HepG2 (cell line): ENCODE measurements around the gene ZNF19. TPM values are rescaled to one million over a fixed set of nuclear protein-coding genes. Genes with fewer than 3 reads are reported as not detected.

Source experiments
- CREB3 ChIP-seq: sonication (generic); formaldehyde crosslinking; IDR thresholded peaks from 2 replicates; pipeline ENCODE4 v1.5.0; 2020; ENCODE audit warnings: missing genetic modification reagents
- GATAD2A ChIP-seq: IDR thresholded peaks from 2 replicates; pipeline ENCODE4 v1.6.1; 2016
- ONECUT2 ChIP-seq: sonication (generic); formaldehyde crosslinking; IDR thresholded peaks from 2 replicates; pipeline ENCODE4 v1.4.0; 2020; ENCODE audit warnings: missing genetic modification reagents
- PAWR ChIP-seq: sonication (generic); formaldehyde crosslinking; IDR thresholded peaks from 2 replicates; pipeline ENCODE4 v1.4.0; 2020; ENCODE audit warnings: missing genetic modification reagents, mild to moderate bottlenecking, borderline replicate concordance
- POLR2AphosphoS5 ChIP-seq: IDR thresholded peaks from 2 replicates; pipeline ENCODE4 v1.6.1; 2012; ENCODE audit warnings: low read depth, low read length
- PREB ChIP-seq: sonication (generic); formaldehyde crosslinking; IDR thresholded peaks from 2 replicates; pipeline ENCODE4 v1.4.0; 2020; ENCODE audit warnings: missing genetic modification reagents
- RELA ChIP-seq: sonication (generic); formaldehyde crosslinking; IDR thresholded peaks from 2 replicates; pipeline ENCODE4 v1.4.0; 2020; ENCODE audit warnings: missing genetic modification reagents
- SKIL ChIP-seq: sonication (generic); formaldehyde crosslinking; IDR thresholded peaks from 2 replicates; pipeline ENCODE4 v1.8.0; 2022; ENCODE audit warnings: missing genetic modification reagents, mild to moderate bottlenecking, moderate library complexity, borderline replicate concordance
- SMARCE1 ChIP-seq: fragments of 450-650 bp; IDR thresholded peaks from 2 replicates; pipeline ENCODE4 v1.6.1; 2017; ENCODE audit warnings: borderline replicate concordance
- SP5 ChIP-seq: IDR thresholded peaks from 2 replicates; pipeline ENCODE4 v1.6.1; 2016; ENCODE audit warnings: low read depth, borderline replicate concordance
- TOPORS ChIP-seq: sonication (generic); formaldehyde crosslinking; IDR thresholded peaks from 2 replicates; pipeline ENCODE4 v1.8.0; 2023; ENCODE audit warnings: mild to moderate bottlenecking, missing genetic modification reagents
- YY1 ChIP-seq: IDR thresholded peaks from 2 replicates; pipeline ENCODE4 v1.6.1; 2011; ENCODE audit warnings: low read length, low read depth, moderate library complexity, mild to moderate bottlenecking; ENCODE audit not compliant: insufficient read depth, insufficient replicate concordance
- ZFP82 ChIP-seq: sonication (generic); formaldehyde crosslinking; IDR thresholded peaks from 2 replicates; pipeline ENCODE4 v1.5.1; 2020; ENCODE audit warnings: mild to moderate bottlenecking, missing genetic modification reagents, borderline replicate concordance
- ZFYVE20 ChIP-seq: sonication (generic); formaldehyde crosslinking; IDR thresholded peaks from 2 replicates; pipeline ENCODE4 v1.8.0; 2023; ENCODE audit warnings: low read depth, mild to moderate bottlenecking, moderate library complexity, missing genetic modification reagents, borderline replicate concordance
- ZNF121 ChIP-seq: sonication (generic); formaldehyde crosslinking; IDR thresholded peaks from 2 replicates; pipeline ENCODE4 v1.5.0; 2020; ENCODE audit warnings: mild to moderate bottlenecking, missing genetic modification reagents
- ZNF335 ChIP-seq: sonication (generic); formaldehyde crosslinking; IDR thresholded peaks from 2 replicates; pipeline ENCODE4 v1.4.0; 2020; ENCODE audit warnings: missing genetic modification reagents
- ZNF33A ChIP-seq: sonication (generic); formaldehyde crosslinking; IDR thresholded peaks from 2 replicates; pipeline ENCODE4 v1.5.1; 2020; ENCODE audit warnings: missing genetic modification reagents, mild to moderate bottlenecking, moderate library complexity, borderline replicate concordance
- ZNF33B ChIP-seq: sonication (generic); formaldehyde crosslinking; IDR thresholded peaks from 2 replicates; pipeline ENCODE4 v1.5.1; 2020; ENCODE audit warnings: mild to moderate bottlenecking, missing genetic modification reagents
- ZNF383 ChIP-seq: sonication (generic); formaldehyde crosslinking; IDR thresholded peaks from 2 replicates; pipeline ENCODE4 v1.4.0; 2020; ENCODE audit warnings: missing genetic modification reagents, mild to moderate bottlenecking, borderline replicate concordance
- ZNF441 ChIP-seq: sonication (generic); formaldehyde crosslinking; IDR thresholded peaks from 2 replicates; pipeline ENCODE4 v1.7.0; 2021; ENCODE audit warnings: missing genetic modification reagents, borderline replicate concordance
- ZNF547 ChIP-seq: sonication (generic); formaldehyde crosslinking; IDR thresholded peaks from 2 replicates; pipeline ENCODE4 v1.5.1; 2020; ENCODE audit warnings: mild to moderate bottlenecking, missing genetic modification reagents
- ZSCAN12 ChIP-seq: sonication (generic); formaldehyde crosslinking; IDR thresholded peaks from 2 replicates; pipeline ENCODE4 v1.9.0; 2021; ENCODE audit warnings: mild to moderate bottlenecking, missing genetic modification reagents
- polyA plus RNA-seq, 8 experiments: library from polyadenylated mRNA; depleted of rRNA in 3 of 8; stranded (reverse) in 7 of 8; unstranded in 1 of 8; fragments of >200 nt; fragmentation: Illumina TruSeq in 4 of 8; extraction: Trizol in 4 of 8; gene quantifications; 2 replicates each; pipeline versions ENCODE4 v1.2.1 to v1.2.3, GENCODE V29; 2011 to 2016; ENCODE audit warnings: low read depth in 4 of 8, missing spikeins in 1 of 8, mixed read lengths in 1 of 8; ENCODE audit not compliant: insufficient read depth in 1 of 8
- total RNA-seq, 5 experiments: library from RNA; depleted of rRNA; stranded (reverse); fragments of >200 nt; fragmentation: Illumina TruSeq; extraction: Trizol; gene quantifications; 2 replicates each; pipeline ENCODE4 v1.2.3, GENCODE V29; 2016; ENCODE audit warnings: low read depth in 1 of 5
- TF ChIP-seq, protein P1 (sequence below): sonication (generic); formaldehyde crosslinking; IDR thresholded peaks from 2 replicates; pipeline ENCODE4 v1.4.0; 2020; ENCODE audit warnings: missing genetic modification reagents
- TF ChIP-seq, protein P2 (sequence below): sonication (generic); formaldehyde crosslinking; IDR thresholded peaks from 2 replicates; pipeline ENCODE4 v1.5.1; 2020; ENCODE audit warnings: missing genetic modification reagents, mild to moderate bottlenecking, borderline replicate concordance

ZNF19 gene
- total and polyA plus RNA-seq, 2 of the 13 experiments (the other 11 are each of a cell fraction or from before 2014, with no cell fraction given), result 3.2 to 5.8 TPM

GRCh38 chr16:71467810-71468209, 21.3 kb downstream of the ZNF19 start (continued):
- peak; percentile 89 for TF ChIP-seq ZFP82 (CRISPR knock-in tag)
- peak; percentile 88 for TF ChIP-seq ZNF33A
- peak; percentile 90 for TF ChIP-seq ZNF547 (CRISPR knock-in tag)
- peak; percentile 93 for TF ChIP-seq ZNF335 (CRISPR knock-in tag)
- no peak for TF ChIP-seq ZNF121 (CRISPR knock-in tag)
- TF ChIP-seq PAWR, result no peak
- peak; percentile 74 for TF ChIP-seq ONECUT2
- no peak for TF ChIP-seq SMARCE1
- TF ChIP-seq CREB3, result peak; percentile 91
- peak; percentile 64; the same call in 1 of the 2 replicates for TF ChIP-seq SKIL (CRISPR knock-in tag)
- TF ChIP-seq ZSCAN12 (CRISPR knock-in tag), result peak; percentile 98
- peak; percentile 38 for TF ChIP-seq YY1
- TF ChIP-seq ZNF441 (CRISPR knock-in tag), result peak; percentile 95
- no peak for TF ChIP-seq SP5 (CRISPR knock-in tag)
- no peak for TF ChIP-seq POLR2AphosphoS5
- TF ChIP-seq GATAD2A (CRISPR knock-in tag), result peak; percentile 65
- no peak for TF ChIP-seq PREB
- TF ChIP-seq ZNF33B (CRISPR knock-in tag), result peak; percentile 83; the same call in 1 of the 2 replicates
- TF ChIP-seq ZFYVE20 (CRISPR knock-in tag), result 0 out of 2 replicates have a peak, but pooled peaks have one; percentile 31
- TF ChIP-seq, protein P1, sequence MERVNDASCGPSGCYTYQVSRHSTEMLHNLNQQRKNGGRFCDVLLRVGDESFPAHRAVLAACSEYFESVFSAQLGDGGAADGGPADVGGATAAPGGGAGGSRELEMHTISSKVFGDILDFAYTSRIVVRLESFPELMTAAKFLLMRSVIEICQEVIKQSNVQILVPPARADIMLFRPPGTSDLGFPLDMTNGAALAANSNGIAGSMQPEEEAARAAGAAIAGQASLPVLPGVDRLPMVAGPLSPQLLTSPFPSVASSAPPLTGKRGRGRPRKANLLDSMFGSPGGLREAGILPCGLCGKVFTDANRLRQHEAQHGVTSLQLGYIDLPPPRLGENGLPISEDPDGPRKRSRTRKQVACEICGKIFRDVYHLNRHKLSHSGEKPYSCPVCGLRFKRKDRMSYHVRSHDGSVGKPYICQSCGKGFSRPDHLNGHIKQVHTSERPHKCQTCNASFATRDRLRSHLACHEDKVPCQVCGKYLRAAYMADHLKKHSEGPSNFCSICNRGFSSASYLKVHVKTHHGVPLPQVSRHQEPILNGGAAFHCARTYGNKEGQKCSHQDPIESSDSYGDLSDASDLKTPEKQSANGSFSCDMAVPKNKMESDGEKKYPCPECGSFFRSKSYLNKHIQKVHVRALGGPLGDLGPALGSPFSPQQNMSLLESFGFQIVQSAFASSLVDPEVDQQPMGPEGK, result peak; percentile 95
- TF ChIP-seq ZNF383 (CRISPR knock-in tag), result no peak
- no peak for TF ChIP-seq RELA (CRISPR knock-in tag)
- TF ChIP-seq, protein P2, sequence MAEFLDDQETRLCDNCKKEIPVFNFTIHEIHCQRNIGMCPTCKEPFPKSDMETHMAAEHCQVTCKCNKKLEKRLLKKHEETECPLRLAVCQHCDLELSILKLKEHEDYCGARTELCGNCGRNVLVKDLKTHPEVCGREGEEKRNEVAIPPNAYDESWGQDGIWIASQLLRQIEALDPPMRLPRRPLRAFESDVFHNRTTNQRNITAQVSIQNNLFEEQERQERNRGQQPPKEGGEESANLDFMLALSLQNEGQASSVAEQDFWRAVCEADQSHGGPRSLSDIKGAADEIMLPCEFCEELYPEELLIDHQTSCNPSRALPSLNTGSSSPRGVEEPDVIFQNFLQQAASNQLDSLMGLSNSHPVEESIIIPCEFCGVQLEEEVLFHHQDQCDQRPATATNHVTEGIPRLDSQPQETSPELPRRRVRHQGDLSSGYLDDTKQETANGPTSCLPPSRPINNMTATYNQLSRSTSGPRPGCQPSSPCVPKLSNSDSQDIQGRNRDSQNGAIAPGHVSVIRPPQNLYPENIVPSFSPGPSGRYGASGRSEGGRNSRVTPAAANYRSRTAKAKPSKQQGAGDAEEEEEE (CRISPR knock-in tag), result peak; percentile 82; the same call in 1 of the 2 replicates
- TF ChIP-seq TOPORS (CRISPR knock-in tag), result peak; percentile 77; the same call in 1 of the 2 replicates
